Epidermal melanocyte (primary cell): ENCODE results near the gene C19orf12.
"Not testable (repeated sequence)": the region's sequence is repeated elsewhere in the genome, so short reads cannot be mapped to it uniquely, and the experiment has no call there.

Experiments
- DNase-seq: peaks from one replicate; pipeline ENCODE4 v3.0.0; 2011; ENCODE audit warnings: low spot score; ENCODE audit not compliant: insufficient read length

Gene C19orf12

DNA sequence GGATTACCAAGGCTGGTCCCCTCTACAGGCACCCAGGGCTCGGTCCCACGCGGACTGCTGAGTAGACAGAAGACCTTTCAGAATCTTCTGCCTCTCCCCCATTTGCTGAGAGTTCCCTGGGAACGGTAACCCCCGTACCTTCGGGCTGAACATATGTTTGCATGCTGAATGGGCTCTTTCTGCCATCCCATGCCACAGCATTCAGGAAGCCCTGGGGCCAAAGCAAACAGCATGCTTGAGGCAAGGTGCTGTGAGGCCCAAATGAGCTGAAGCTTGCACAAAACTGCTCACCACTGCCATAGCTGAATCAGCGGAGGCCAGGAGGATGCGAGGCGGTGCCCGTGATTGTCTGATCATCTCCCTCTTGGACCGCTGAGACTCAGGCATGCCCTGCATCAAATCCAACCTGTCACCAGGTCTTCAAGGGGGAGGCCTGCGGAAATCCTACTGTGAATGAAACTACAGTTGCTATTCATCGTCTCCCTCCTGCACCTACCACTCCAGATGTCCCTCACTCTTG is 16.3 kb upstream of the C19orf12 start:
- no peak for DNase-seq

DNA sequence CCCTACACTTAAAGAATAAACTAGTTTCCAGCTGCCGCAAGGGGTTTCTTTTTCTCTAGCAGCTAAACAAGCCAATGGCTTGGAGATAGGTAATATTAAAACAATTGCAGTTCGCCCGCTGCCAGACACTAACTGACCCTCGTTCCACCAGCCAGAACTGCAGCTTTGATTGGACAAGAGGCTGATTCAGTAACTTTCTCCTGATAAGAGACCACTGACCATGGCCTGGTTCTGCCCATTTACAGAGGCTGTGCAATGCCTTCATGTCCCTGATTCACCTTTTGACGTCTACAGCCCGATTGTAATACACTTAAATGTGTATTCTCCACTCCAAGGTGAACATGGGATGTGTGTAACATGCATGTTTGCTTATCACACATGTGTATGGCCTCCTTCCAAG is 12.8 kb upstream of the C19orf12 start:
- DNase-seq = no peak

- DNase-seq = no peak
These were observed 9.7 kb upstream of the C19orf12 start for GRCh38 chr19:29724746-29725145.

DNA sequence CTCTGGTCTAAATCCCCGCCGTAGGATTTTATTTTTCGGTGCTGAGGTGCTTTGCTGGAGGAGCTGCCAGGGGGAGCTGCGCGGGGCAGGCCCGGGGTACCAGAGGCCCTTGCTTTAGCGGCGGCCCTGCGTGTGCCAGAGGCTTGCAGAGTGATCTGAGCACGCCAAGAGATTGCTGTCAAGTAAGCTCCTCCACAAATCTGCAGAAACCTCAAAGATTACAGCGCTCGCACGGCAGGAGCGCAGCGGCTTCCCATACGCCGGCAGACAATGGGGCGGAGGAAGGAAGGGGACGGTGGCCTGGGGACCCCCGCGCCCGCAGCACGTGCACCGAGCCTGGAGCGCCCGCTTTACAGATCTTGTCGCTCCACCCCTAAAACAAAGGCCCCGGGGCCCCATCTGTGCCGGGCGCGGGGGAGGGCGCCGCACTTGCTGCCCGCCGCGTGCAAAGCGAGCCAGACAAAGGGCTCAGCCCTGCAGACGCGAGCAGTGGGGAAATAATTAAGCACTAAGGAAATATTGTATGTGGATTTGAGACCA is 9.1 kb upstream of the C19orf12 start:
- DNase-seq = no peak

- no peak for DNase-seq
These were observed 2.0 kb upstream of the C19orf12 start for GRCh38 chr19:29717051-29717450.

DNA sequence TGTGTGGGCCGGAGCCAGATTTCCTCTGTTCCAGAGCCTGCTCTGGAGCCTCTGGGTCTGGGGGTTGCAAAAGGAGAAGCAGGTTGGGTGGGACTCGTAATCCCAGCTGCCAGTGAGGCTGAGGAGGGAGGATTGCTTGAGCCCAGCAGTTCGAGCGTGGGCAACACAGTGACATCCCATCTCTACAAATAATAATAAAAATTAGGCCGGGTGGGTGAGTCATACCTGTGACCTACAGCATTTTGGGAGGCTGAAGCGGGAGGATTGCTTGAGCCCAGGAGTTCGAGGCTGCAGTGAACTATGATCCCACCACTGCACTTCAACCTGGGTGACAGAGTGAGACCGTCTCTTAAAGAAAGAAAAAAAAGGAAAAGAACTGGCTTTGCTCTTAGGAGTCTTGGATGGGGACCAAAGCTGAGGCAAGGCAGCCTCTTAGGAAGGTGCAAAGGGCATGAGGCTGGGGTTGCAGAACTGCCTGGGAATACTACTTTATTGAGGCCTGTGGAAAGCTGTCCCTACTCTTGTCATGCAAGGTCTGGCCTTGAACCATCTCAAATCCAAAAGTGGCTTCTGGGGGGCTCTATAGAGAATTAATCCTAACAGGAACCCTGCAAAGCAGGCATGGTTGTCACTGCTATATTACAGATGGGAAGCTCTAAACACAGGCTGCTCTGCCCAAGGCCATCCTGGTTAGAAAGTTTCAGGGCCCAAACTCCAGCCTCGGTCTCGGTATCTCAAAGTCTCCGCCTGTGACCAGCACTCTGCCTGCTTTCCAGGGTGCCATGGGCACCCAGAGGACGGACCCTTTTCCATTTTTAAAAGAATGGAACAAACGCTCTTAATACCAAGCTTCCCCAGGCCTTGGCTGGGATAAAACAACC is 880 bp upstream of the C19orf12 start:
- no peak for DNase-seq

DNA sequence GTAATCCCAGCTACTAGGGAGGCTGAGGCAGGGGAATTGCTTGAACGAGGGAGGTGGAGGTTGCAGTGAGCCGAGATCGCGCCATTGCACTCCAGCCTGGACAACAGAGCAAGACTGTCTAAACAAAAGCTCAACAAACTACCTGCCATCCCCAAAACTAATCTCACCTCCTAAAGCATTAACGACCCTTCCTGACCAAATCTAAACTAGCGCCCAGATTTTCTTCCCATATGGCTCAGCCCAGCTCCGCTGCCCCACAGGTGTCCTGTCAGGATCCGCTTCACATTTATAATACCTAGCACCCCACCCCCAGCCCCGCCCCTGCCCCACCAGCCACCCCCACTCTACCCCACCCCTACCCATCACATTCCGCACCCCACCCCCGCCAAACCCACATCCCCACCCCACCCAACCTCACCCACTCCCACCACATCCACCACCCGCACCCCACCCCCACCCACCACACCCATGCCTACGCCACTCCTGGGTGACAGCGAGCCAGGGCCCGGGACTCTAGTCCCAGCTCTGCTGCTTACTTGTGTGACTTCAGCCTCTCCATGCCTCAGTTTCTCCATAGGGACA is 599 bp downstream of the C19orf12 start:
- DNase-seq = no peak

DNA sequence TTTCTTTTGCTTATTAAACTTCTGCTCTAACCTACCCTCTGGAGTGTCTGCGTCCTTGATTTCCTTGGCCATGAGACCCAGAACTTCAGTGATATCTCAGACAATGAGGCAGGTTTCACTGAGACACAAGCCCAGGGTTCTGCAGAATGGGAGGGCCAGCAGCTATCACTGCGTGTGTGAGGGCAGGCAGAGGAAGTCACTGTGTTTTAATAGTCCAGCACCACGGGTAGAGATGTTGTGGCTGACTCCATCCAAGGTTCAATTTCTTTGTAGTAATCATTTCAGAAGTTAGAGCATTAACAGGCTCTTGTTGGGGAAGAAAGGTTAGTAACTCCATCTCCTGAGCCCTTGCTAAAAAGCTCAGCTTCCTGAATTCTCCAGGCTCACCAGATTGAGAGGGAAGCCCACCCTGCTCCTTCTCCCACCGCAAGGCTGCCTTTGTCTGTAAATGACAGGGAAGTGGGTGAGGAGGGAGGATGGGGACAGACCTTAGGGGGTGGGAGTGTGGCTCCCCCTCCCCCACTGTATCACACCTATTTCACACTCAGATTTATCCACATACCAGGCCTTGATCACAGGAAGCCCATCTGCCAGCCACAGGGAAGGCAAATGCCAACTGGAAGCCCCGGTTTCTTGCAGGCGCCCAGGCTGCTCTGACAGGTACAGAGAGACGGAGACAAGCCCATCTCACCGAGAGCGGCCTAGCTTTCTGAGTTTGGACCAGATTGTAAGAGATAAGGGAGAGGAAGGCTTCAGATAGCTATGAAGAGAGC is 2.1 kb downstream of the C19orf12 start:
- no peak for DNase-seq

- DNase-seq = no peak
These were observed 3.4 kb downstream of the C19orf12 start for GRCh38 chr19:29711584-29712132.

DNA sequence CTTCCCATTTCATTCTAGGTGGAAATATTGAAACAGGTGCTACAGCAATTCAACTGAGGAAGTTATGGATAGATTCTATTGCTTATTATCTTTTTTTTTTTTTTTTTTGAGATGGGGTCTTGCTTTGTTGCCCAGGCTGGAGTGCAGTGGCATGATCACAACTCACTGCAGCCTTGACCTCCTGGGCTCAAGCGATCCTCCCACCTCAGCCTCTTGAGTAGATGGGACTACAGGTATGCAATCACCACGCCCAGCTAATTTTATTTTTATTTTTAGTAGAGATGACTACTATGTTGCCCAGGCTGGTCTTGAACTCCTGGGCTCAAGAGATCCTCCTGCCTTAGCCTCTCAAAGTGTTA is 5.6 kb downstream of the C19orf12 start:
- not testable (repeated sequence) for DNase-seq

DNA sequence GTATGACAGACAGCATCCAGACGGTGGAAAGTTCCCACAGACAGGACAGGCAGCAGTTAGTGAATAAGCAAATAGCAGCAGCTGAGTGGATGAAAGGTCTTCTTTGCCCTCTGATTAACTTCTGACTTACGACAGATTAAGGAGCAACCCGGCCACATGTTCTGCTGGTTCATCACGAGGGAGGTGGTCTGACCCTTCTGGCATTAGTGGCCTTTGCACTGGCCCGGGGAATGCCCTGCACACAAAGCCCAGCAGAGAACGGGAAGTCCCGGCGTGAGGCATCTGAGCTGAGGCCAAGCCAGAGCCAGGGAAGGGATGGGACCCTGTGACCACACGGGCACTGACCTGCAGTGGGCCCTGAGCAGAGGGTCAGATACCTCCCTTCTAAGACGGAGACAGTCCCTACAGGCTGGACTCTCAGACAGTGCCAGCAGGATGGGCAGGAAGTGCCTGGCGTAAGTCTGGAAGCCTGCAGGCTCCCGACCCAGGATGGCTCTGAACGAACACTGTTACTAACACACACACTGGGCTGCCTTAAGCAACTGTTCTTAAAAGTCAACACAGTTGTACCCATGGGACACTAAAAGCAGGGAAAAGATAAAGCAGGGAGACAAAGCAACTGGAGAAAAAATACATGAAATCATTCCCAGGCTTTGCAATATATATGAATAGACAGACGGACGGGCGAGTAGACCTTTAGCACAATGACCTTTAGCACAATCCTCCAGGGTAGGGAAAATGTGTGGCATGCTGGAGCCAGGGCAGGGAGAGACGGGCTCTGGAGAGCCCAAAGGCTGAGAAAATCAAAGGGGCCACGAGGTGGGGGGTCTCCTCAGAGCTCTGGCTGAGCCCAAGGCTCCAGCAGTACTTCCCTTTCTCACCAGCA is 6.3 kb downstream of the C19orf12 start:
- DNase-seq = no peak

GRCh38 chr19:29706635-29707034 is 8.4 kb downstream of the C19orf12 start:
- no peak for DNase-seq

GRCh38 chr19:29705706-29706105 is 9.4 kb downstream of the C19orf12 start:
- peak; percentile 84 for DNase-seq

- no peak for DNase-seq
These were observed 10.2 kb downstream of the C19orf12 start for GRCh38 chr19:29704562-29705558.

GRCh38 chr19:29702963-29703320 is 12.1 kb downstream of the C19orf12 start:
- no peak for DNase-seq

GRCh38 chr19:29702161-29702962 is 12.7 kb downstream of the C19orf12 start:
- DNase-seq = no peak

DNA sequence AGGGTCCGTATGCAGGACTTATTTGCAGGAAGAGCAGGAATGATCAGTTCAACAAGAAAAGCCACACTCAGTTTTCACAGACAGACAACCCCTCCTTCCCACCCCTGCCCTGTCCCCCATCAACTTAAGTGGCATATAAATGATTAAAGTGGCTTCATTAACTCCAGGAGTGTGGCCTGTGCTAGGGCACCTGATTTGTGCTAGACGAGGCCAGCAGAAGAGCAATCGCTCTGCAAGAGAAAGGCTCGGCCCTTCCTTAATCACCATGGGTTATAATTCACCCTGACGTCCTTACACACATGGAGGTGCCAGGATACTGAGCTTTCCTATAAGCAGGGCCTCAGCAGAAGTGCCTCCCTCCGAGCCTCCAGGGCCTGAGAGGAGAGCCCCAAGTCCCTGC is 14.6 kb downstream of the C19orf12 start:
- DNase-seq = no peak

- DNase-seq = no peak
These were observed 15.2 kb downstream of the C19orf12 start for GRCh38 chr19:29699861-29700260.
